ENCODE measurements around the gene EYS. TPM values are rescaled to one million over a fixed set of nuclear protein-coding genes. Genes with fewer than 3 reads are reported as not detected.

Gene EYS
- total RNA-seq, 1 experiment from 2014 or later: not detected

- Histone ChIP-seq H4K8ac (replicated peaks; ENCODE audit: insufficient read length, low read depth, low read length) (no peak overlapping the region), H3K23me2 (ENCODE audit: insufficient read length, low read depth, low read length, poor library complexity, severe bottlenecking) (no peaks in the 10 kb centered on the region), H2BK12ac (ENCODE audit: insufficient read length, low read depth, low read length) (no peak overlapping the region), H4K5ac (ENCODE audit: insufficient read length, low read depth, low read length) (no peak overlapping the region), H3K79me1 (ENCODE audit: insufficient read depth, low read depth, low read length, poor library complexity, severe bottlenecking) (no peaks in the 10 kb centered on the region), H3K4me1 (ENCODE audit: insufficient read depth, low read length) (no peaks in the 10 kb centered on the region), H3T11ph (ENCODE audit: low read length) (no peak overlapping the region), H2BK5ac (ENCODE audit: insufficient read length, low read length) (no peak overlapping the region), H2BK20ac (ENCODE audit: low read depth, low read length, poor library complexity, severe bottlenecking) (no peak overlapping the region), H3K23ac (ENCODE audit: insufficient read length, low read depth, low read length) (no peak overlapping the region), H2BK120ac (ENCODE audit: low read depth, low read length, poor library complexity, severe bottlenecking) (no peak overlapping the region), H3K9ac (ENCODE audit: extremely low read depth, insufficient read length, low read length) (no peak overlapping the region), H3K56ac (ENCODE audit: insufficient read length, low read depth, low read length) (no peak overlapping the region), H2BK15ac (ENCODE audit: low read depth, low read length) (no peak overlapping the region), H2AFZ (ENCODE audit: low read length) (no peak overlapping the region), H3K14ac (ENCODE audit: insufficient read depth, low read length) (no peak overlapping the region), H3K4ac (ENCODE audit: low read depth, low read length) (no peak overlapping the region), H3K4me2 (ENCODE audit: insufficient read depth, insufficient read length, low read length) (no peak overlapping the region), H4K20me1 (ENCODE audit: control insufficient read depth, insufficient read depth, insufficient read length) (no peaks in the 10 kb centered on the region), H2AK5ac (ENCODE audit: insufficient read length, low read length) (no peak overlapping the region), H3K27me3 (ENCODE audit: insufficient read depth, low read length) (no peaks in the 10 kb centered on the region), H3K79me2 (ENCODE audit: insufficient read depth, low read length) (no peaks in the 10 kb centered on the region), H3K27ac (ENCODE audit: insufficient read length, low read depth, low read length) (no peak overlapping the region), H3K18ac (ENCODE audit: insufficient read length, low read depth, low read length) (no peak overlapping the region), H4K91ac (ENCODE audit: insufficient read length, low read depth, low read length) (no peak overlapping the region), H3K9me3 (ENCODE audit: control insufficient read depth, low read depth, low read length) (peaks cover 8% of the 10 kb centered on the region)
- H3K36me3 Mint-ChIP-seq (ENCODE audit: insufficient read depth in 1 of 3, low read depth in 3 of 3): peaks cover 3 to 13% (median 8%) of the 10 kb centered on the region in 3 experiments; a peak in 6 of 7 replicates
- H3K27me3 Mint-ChIP-seq (ENCODE audit: low read depth): no peaks in the 10 kb centered on the region; the same call in 1 of the 2 replicates
- no CpG with 5 or more reads among the region's 5 CpGs for WGBS (ENCODE audit: extremely low coverage, insufficient read length, low lambda C conversion rate)
- peaks cover 9 to 25% of the 10 kb centered on the region in 2 experiments for H3K9me3 Mint-ChIP-seq
- TF ChIP-seq CTCF (conservative IDR thresholded peaks at IDR 0.05): peak; percentile 78
- peaks cover 5 to 7% of the 10 kb centered on the region in 2 experiments; a peak in 3 of 4 replicates for H3K4me1 Mint-ChIP-seq
- H3K27ac Mint-ChIP-seq: no peak overlapping the region
- peak; percentile 69 for DNase-seq
- no peak overlapping the region for H3K4me3 Mint-ChIP-seq
Observed at GRCh38 chr6:64330694-64331307, 1376.2 kb downstream of the EYS start.
